T-helper 2 cell treated with Interferon-gamma antibody and Interleukin-4, amounts not matched to agents 100 ng/mL and 5 ng/mL, for 36 hours (primary cell): ENCODE data around the gene CDH4. TPM values are rescaled to one million over a fixed set of nuclear protein-coding genes. Genes with fewer than 3 reads are reported as not detected.

Experiments used
- intact Hi-C: fragments of 100-400 bp; cut with micrococcal nuclease; formaldehyde crosslinking; loops from one replicate; pipeline ENCODE4 v1.15.1; 2023
- total RNA-seq: library from RNA; stranded (reverse); gene quantifications from 2 replicates; pipeline ENCODE4 v1.2.3, GENCODE V29; 2022

Gene CDH4
- total RNA-seq, 1 donor from 2014 or later = not detected

DNA sequence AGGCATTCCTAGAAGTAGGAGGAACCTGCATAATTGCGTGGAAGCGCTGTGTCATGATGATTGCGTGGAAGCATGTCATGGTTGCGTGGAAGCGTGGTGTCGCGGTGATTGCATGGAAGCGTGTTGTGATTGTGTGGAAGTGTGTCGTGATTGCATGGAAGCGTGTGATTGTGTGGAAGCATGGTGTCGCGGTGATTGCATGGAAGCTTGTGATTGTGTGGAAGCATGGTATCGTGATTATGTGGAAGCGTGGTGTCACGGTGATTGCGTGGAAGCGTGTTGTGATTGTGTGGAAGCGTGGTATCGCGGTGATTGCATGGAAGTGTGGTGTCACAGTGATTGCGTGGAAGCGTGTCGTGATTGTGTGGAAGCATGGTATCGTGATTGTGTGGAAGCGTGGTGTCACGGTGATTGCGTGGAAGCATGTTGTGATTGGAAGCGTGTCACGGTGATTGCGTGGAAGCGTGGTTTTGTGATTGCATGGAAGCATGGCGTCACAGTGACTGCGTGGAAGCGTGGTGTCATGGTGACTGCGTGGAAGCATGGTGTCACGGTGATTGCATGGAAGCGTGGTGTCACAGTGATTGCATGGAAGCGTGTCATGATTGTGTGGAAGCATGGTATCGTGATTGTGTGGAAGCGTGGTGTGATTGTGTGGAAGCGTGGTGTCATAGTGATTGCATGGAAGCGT, 667.8 kb downstream of the CDH4 start:
- intact Hi-C loops = no loop called here

DNA sequence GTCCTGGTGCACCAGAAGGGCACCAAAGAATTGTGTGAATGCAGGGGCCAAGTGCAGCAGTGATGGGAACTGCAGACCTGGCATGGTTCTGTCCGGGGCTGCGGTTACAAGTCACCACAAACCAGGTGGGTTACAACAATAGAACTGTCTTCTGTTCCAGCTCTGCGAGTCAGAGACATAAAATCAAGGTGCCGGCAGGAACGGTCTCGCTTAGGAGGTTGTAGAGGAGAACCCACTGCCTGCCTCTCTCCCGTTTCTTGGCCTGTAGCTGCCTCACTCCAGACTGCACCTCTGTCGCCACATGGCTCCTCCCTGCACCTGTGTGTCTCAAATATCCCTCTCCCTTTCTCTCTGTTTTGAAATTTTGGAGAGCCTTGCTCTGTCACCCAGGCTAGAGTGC, 670.4 kb downstream of the CDH4 start:
- intact Hi-C loops = no loop called here

DNA sequence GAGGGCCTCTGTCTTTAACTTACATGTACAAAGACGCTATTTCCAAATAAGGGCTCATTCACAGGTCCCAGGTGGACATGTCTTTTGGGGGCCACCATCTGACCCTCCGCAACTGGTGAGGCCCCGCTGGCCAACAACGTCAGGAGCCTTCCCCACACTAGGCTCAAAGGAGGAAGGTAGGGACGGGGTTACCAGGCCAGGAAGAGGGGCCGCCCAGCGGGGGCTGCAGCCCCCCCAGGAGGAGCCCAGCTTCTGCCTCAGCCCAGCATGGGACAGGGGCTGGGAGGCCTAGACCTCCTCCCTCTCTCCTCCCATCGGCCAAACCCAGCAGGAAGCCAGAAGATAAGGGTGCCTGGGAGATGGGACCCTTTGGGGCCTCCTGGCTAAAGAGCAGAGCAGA, 670.9 kb downstream of the CDH4 start:
- intact Hi-C loops = no loop called here

DNA sequence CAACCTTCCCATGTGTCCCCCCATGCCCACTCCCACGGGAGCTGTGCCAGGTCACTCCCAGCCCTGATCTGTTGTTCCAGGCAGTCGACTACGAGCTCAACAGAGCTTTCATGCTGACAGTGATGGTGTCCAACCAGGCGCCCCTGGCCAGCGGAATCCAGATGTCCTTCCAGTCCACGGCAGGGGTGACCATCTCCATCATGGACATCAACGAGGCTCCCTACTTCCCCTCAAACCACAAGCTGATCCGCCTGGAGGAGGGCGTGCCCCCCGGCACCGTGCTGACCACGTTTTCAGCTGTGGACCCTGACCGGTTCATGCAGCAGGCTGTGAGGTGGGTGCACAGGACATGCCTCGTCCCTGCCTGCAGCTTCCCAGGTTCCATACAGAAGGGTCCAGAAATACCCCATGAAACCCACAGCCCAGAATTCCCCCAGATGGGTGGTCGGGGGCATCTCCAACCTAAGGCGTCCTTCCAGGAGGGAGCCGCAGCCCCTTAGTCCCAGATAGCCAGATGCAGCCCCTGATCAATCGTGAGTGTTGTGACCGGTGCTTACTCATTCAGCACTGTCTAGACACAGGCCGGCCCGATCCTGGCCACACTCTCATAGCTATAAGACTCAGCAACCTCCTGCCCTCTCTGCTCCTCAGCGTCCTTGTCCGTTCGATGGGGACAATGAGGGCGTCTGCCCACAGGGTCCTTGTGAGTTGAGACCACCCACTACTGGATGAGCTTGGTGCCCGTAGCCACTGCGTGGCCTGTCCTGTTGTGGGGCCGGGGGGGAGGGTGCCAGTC, 671.5 kb downstream of the CDH4 start:
- intact Hi-C loops = no loop called here

DNA sequence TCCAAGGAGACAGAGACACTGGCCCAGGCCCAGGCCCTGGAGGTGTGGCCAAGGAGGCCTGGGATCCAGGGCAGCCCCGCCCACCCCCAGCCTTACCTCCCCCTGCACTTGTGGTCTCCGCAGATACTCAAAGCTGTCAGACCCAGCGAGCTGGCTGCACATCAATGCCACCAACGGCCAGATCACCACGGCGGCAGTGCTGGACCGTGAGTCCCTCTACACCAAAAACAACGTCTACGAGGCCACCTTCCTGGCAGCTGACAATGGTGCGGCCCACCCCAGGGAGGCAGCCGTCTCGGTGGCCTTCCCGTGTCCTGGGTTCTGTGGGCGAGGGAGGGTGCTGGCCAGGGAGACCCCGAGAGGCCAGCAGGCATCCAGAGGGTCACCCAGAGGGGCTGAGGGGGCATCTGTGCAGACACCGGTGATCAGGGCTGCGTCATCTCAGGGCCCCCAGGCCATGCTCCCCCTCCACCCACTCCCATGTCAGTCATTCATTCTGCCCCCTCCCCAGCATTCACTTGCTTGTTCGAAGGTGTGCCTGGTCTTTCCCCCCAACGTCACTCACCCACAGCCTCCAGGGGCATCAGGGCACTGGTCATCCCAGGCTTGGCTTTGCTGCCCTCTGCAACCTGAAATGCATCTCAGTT, 672.3 kb downstream of the CDH4 start:
- intact Hi-C loops = no loop called here

GRCh38 chr20:61924858-61925554, 672.9 kb downstream of the CDH4 start:
- intact Hi-C loops = no loop called here

- intact Hi-C loops = no loop called here
Observed at GRCh38 chr20:61925555-61926252, 673.6 kb downstream of the CDH4 start.

DNA sequence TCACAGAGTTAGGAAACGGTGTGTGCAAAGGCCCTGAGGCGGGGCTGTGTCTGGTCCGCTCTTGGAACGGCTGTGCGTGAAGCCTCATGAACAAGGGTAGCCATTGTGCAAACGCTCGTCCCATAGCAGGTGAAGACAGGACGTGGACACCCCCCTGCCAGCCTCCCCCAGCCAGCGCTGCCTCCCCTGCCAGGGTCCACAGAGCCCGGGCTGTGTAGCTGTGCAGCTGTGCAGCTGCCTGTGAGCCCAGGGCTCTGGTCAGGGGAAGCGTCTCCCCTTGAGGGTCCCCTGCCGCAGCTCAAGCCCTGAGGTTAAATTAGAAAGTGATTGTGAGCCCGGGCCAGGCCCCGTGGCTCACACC, 674.2 kb downstream of the CDH4 start:
- intact Hi-C loops = no loop called here

- intact Hi-C loops = no loop called here
Observed at GRCh38 chr20:61926796-61927192, 674.7 kb downstream of the CDH4 start.

- intact Hi-C loops = no loop called here
Observed at GRCh38 chr20:61927193-61927825, 675.2 kb downstream of the CDH4 start.

- intact Hi-C loops = no loop called here
Observed at GRCh38 chr20:61927826-61928541, 675.9 kb downstream of the CDH4 start.

DNA sequence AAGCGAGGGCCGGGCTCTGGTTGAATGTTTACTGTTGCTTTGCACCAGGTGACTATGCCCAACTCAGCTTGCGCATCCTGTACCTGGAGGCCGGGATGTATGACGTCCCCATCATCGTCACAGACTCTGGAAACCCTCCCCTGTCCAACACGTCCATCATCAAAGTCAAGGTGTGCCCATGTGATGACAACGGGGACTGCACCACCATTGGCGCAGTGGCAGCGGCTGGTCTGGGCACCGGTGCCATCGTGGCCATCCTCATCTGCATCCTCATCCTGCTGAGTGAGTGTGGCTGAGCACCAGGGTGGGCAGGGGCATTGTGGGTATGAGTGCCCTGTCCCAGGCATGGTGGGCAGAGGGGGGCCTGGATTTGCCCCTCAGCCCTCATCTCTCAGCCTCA, 677.5 kb downstream of the CDH4 start:
- intact Hi-C loops = no loop called here

- intact Hi-C loops = no loop called here
Observed at GRCh38 chr20:61929971-61930666, 678.1 kb downstream of the CDH4 start.

GRCh38 chr20:61930776-61931475, 678.9 kb downstream of the CDH4 start:
- intact Hi-C loops = no loop called here

- intact Hi-C loops = no loop called here
Observed at GRCh38 chr20:61931476-61932198, 679.6 kb downstream of the CDH4 start.

DNA sequence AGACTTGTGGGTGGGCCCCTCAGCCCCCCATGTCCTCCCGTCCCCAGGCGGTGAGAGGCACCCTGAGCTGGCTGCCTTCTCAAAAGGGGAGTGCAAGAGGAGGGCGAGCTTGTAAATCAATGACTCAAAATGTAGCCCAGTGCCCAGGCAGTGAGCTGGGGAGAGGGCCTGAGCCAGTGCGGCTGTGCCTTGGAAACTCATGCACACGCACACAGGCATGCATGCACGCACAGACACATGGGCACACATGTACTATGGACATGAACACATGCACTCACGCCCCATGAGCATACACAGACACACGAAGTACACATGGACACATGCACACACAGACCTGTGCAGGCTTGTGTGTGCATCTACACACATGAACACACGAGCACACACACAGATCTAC, 680.1 kb downstream of the CDH4 start:
- intact Hi-C loops = no loop called here

- intact Hi-C loops = no loop called here
Observed at GRCh38 chr20:61932711-61933480, 680.8 kb downstream of the CDH4 start.
